Activated T-cell treated with anti-CD3 and anti-CD28 coated beads, Interleukin-2, amount 50 U/mL, for 1 hour (primary cell): ENCODE measurements around the gene SLC43A3.

Experiments
- DNase-seq: peaks from one replicate; pipeline ENCODE4 v3.0.0-alpha.2; 2020

SLC43A3 gene

GRCh38 chr11:57426929-57427726 is at the start of gene SLC43A3:
Gene SLC43A3, minus strand, starts transcription at chr11:57427121. Its CDS starts 949 bp downstream, at chr11:57426172.
- DNase-seq: peak; percentile 64

DNA sequence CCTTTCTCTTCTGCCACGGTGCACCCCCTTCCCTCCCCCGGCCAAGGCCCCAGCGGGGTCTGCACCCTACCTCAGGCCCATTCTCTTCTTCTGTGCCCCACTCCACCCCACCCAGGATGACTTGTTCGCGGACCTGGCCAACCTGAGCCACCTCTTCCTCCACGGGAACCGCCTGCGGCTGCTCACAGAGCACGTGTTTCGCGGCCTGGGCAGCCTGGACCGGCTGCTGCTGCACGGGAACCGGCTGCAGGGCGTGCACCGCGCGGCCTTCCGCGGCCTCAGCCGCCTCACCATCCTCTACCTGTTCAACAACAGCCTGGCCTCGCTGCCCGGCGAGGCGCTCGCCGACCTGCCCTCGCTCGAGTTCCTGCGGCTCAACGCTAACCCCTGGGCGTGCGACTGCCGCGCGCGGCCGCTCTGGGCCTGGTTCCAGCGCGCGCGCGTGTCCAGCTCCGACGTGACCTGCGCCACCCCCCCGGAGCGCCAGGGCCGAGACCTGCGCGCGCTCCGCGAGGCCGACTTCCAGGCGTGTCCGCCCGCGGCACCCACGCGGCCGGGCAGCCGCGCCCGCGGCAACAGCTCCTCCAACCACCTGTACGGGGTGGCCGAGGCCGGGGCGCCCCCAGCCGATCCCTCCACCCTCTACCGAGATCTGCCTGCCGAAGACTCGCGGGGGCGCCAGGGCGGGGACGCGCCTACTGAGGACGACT is 49.3 kb upstream of the SLC43A3 start:
- peak; percentile 47 for DNase-seq

DNA sequence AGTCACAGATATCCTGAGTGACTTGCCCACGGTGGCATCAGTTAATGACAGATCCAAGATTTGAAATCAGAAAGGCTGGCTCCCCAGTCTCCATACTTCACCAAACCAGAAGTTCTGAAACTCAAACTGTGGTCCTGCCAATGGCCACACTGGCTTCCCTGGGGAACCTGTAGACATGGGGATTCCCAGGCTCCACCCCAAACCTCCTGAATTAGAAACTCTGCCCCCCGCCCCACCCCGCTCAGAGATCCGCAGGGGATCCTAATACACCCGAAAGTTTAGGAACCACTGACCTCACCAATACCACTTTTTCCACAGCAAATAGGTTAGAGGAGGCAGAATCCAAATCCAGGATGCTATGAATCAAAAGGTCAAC is 48.7 kb upstream of the SLC43A3 start:
- no peak for DNase-seq

GRCh38 chr11:57475191-57475590 is 48.3 kb upstream of the SLC43A3 start:
- DNase-seq: no peak

- DNase-seq: no peak
Measured at GRCh38 chr11:57474803-57475115, 47.8 kb upstream of the SLC43A3 start.

- no peak for DNase-seq
Measured at GRCh38 chr11:57474017-57474802, 47.3 kb upstream of the SLC43A3 start.

DNA sequence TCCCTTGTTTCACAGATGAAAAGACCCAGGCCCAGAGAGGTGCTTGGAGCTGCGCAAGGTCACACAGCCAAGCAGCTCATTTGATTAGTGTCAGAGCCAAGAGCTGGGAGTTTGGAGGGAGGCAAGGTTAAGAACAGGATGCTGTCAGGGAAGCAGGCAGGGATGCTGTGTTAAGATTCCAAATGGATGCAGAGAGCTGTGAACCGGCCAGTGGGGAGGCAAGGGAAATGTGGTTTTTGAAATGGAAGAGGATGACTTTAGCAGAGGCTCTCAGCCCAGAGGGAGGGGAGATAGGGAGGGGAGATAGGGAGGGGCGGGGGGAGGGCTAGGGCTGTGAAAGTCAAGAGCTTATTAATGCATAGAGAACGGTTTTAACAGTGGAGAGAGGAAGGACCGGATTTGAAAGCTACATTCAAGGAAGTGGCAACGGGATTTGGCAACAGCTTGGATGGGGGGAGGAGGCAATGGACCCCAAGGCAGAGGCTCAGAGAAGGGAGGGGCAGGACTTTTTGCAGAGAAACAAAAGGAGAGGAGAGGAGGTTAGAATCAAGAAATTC is 46.4 kb upstream of the SLC43A3 start:
- no peak for DNase-seq

DNA sequence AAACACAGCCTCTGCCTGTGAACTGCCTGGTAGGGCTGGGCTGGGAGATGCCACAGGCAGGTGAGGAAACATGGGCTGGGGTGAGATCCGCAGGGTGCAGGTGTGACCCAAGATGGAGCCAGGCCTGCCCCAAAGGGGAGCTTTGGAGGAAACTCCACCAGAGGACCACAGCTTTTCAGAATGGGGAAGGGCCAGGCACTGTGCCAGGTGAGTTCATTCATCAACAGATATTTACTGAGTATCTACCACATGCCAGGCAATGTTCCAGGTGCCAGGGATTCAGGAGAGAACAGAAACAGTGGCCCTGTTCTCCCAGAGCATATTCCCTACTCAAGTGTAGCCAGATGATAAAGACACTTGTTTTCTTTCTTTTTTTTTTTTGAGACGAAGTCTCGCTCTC is 44.6 kb upstream of the SLC43A3 start:
- no peak for DNase-seq

- no peak for DNase-seq
Measured at GRCh38 chr11:57469268-57469667, 42.3 kb upstream of the SLC43A3 start.

- no peak for DNase-seq
Measured at GRCh38 chr11:57468276-57468675, 41.4 kb upstream of the SLC43A3 start.

- DNase-seq: no peak
Measured at GRCh38 chr11:57467508-57468157, 40.7 kb upstream of the SLC43A3 start.

- DNase-seq: no peak
Measured at GRCh38 chr11:57466680-57467079, 39.8 kb upstream of the SLC43A3 start.

DNA sequence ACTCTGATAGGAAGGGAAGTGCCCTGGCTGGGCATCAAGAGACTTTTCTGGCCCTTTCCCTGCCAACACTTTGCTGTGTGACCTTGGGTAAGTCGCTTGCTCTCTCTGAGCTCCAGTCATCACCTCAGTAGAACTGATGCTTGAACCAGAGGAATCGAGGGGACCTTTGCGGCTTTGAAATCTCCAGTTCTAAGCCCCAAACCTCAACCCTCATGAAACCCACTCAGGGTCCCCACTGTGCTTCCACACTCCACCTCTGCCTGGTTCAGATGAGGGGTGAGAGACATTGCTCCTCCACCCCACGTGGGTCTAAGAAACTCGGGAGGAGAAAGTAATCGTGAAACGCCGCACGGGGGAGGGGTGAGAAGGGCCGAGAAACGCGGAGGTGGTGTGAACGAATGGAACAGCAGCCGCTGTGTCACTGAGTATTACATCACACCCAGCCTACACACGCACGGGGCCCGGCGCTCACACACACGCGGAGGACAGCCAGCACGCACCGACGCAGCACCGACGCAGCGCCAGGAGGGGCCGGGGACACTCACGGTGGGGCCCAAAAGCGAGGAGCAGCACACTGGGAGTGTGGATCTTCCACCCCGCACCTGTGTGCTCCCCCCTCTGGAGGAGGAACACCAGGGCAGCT is 37.7 kb upstream of the SLC43A3 start:
- DNase-seq: no peak

- no peak for DNase-seq
Measured at GRCh38 chr11:57463671-57464538, 37.0 kb upstream of the SLC43A3 start.

DNA sequence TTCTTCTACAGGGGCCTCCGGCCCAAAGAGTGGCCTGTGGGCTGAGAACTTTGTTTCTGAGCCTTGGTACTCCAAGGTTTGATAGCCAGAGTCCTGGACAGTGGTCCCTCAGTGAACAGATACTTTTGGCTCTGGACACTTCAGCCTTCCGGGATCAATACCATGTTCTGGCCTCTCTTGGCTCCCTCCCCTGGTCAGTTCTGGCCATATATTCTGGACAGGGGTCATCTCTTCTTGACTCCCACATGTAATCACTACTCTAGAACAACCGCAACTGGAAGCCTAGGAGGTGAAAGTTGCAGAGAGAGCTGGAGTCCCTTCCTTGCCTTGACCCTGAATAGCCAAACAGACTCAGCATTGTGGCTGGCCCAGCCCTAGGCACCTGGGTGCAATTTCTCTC is 35.7 kb upstream of the SLC43A3 start:
- no peak for DNase-seq

DNA sequence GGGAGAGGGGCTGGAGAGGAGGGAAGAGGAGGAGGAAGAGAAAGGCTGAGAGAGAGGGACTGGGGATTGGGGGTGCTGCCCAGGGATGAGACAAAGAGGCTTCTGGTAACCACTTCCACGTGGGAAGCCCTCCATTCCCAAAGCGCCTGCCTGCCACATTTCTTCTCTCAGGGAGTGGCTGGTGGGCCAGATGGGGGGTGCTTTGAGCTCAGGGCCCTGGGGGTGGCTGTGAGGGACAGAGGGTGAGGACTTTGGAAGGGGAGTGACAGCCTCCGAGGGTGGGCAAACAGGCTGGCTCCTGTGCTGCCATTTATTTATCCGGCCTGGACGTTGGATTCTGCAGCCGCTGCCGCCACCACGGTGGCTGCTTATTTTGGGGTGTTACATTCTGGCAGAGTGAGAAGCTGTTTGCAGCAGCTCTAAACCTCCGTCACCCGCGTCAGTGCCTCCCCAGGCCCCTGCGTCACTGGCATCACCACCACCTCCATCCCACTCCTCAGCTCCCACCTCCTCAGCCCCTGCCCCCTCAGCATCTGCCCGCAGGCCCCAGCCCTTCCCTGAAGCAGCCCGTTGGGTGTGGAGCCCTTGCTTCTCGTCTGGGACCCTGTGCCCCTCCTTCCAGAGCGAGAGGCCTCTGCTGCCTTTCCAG is 35.0 kb upstream of the SLC43A3 start:
- no peak for DNase-seq

DNA sequence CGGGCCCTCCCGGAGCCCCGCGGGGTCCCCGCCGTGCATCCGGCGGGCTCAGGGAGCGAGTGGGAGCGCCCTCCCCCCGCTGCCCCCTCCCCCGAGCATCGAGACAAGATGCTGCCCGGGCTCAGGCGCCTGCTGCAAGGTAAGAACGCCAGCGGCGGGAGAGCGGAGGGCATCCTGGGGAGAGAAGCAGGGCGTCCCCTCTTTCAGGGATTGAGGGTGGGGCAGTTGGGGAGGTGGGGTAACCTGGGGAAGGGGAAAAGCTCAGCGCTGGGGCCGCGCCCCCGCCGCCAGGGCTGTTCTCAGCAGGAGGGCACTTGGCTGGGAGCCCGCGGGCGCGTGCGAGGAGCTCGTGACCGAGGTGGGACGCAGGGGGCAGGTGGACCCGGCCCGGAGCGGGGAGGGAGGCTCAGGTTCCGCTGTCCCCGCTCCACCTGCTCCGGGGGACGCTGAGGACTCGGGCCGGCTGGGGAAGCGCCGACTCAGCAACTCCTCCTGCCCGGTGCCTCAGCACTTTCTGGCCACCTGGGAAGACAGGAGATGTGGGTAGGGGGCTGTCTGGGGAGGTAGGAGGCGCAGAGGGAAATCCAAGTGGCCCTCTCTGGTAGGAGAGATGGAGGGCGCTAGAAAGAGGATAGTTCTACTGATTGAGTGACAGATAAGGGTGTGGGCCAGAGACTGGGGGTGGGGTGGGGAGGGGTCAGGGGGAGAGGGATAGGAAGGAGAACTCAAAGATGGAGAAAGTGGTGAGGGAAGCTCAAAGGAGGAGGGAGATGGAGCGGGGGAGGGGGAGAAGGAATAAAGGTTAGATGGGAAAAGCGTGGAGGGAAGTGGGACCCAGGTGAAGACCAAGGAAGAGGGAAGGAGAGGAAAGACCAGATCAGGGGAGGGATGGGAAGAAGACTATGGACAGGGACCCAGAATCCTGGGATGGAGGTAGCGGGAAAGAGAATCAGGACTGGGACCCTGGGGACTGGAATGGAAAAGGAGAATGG is 34.1 kb upstream of the SLC43A3 start:
- no peak for DNase-seq

GRCh38 chr11:57460022-57460757 is 33.3 kb upstream of the SLC43A3 start, which contains the start of gene RTN4RL2:
Gene RTN4RL2, plus strand, starts transcription at chr11:57460528. Its CDS starts 338 bp downstream, at chr11:57460866.
- peak; percentile 50 for DNase-seq
